ENCODE measurements around the gene COP1.

The COP1 gene

DNA sequence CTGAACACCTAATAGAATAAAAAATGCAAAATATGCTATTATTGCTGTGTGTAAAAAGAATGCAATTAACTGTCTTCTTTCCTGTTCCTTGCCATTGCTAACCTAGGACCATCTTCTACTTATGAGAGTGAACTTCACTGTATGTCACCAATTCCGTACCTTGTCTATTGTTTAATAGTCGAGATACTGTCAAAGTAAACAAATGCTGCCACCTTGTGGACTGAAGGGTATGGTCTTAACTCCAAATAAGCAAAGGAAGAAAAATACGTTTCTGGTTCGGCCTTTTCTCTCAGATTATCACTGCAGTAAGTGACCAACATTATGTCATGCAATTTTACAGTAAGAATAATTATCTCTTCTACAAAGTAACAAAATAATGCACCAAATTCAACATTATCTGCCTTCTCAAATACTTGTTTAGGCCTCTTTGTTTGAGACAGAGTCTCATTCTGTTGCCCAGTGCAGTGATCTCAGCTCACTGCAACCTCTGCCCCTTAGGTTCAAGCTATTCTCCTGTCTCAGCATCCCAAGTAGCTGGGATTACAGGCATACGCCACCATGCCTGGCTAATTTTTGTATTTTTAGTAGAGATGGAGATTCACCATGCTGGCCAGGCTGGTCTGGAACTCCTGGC, 133.4 kb downstream of the COP1 start:
- no peaks in the 10 kb centered on the region for H3K36me3 ChIP-seq (ENCODE audit: insufficient read depth)
- H2AFZ ChIP-seq (ENCODE audit: low read depth), result no peak overlapping the region
- TF ChIP-seq, protein P1, sequence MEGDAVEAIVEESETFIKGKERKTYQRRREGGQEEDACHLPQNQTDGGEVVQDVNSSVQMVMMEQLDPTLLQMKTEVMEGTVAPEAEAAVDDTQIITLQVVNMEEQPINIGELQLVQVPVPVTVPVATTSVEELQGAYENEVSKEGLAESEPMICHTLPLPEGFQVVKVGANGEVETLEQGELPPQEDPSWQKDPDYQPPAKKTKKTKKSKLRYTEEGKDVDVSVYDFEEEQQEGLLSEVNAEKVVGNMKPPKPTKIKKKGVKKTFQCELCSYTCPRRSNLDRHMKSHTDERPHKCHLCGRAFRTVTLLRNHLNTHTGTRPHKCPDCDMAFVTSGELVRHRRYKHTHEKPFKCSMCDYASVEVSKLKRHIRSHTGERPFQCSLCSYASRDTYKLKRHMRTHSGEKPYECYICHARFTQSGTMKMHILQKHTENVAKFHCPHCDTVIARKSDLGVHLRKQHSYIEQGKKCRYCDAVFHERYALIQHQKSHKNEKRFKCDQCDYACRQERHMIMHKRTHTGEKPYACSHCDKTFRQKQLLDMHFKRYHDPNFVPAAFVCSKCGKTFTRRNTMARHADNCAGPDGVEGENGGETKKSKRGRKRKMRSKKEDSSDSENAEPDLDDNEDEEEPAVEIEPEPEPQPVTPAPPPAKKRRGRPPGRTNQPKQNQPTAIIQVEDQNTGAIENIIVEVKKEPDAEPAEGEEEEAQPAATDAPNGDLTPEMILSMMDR (conservative IDR thresholded peaks at IDR 0.05; ENCODE audit: low read depth, low read length), result peak; percentile 89
- no peaks in the 10 kb centered on the region for H3K4me1 ChIP-seq (ENCODE audit: low read depth, poor library complexity, severe bottlenecking)
- H3K79me2 ChIP-seq (ENCODE audit: insufficient read depth, low read depth), result no peaks in the 10 kb centered on the region
- no peak overlapping the region for H3K9ac ChIP-seq
- H3K4me2 ChIP-seq, result no peak overlapping the region
- no peak overlapping the region for H3K27ac ChIP-seq
- no peaks in the 10 kb centered on the region for H4K20me1 ChIP-seq (ENCODE audit: insufficient read depth)
- no peak overlapping the region for H3K4me3 ChIP-seq (IDR thresholded peaks at IDR 0.05; ENCODE audit: insufficient read depth, low read depth, low read length)
- H3K27me3 ChIP-seq (ENCODE audit: insufficient read depth, low read depth), result no peaks in the 10 kb centered on the region

DNA sequence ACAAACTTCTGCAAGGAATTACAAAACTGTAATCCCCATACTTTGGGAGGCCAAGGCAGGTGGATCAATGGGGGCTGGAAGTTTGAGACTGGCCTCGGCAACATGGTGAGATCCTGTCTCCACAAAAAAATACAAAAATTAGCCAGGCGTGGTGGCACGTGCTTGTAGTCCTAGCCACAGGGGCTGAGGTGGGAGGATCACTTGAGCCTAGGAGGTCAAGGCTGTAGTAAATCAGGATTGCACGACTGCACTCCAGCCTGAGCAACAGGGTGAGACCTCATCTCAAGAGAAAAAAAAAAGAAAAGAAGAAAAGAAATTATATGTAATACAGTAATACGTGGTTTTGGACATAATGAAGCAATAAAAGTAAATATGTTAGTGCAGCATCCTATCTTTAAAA, 138.2 kb downstream of the COP1 start:
- TF ChIP-seq, protein P1 (conservative IDR thresholded peaks at IDR 0.05; ENCODE audit: low read depth, low read length), result no peak
- Histone ChIP-seq H3K4me3 (IDR thresholded peaks at IDR 0.05; ENCODE audit: insufficient read depth, low read depth, low read length) (no peak overlapping the region), H3K4me2 (no peak overlapping the region), H3K79me2 (ENCODE audit: insufficient read depth, low read depth) (no peaks in the 10 kb centered on the region), H4K20me1 (ENCODE audit: insufficient read depth) (no peaks in the 10 kb centered on the region), H3K36me3 (ENCODE audit: insufficient read depth) (no peaks in the 10 kb centered on the region), H3K27me3 (ENCODE audit: insufficient read depth, low read depth) (no peaks in the 10 kb centered on the region), H2AFZ (ENCODE audit: low read depth) (no peak overlapping the region), H3K4me1 (ENCODE audit: low read depth, poor library complexity, severe bottlenecking) (no peaks in the 10 kb centered on the region), H3K9ac (no peak overlapping the region), H3K27ac (no peak overlapping the region)

DNA sequence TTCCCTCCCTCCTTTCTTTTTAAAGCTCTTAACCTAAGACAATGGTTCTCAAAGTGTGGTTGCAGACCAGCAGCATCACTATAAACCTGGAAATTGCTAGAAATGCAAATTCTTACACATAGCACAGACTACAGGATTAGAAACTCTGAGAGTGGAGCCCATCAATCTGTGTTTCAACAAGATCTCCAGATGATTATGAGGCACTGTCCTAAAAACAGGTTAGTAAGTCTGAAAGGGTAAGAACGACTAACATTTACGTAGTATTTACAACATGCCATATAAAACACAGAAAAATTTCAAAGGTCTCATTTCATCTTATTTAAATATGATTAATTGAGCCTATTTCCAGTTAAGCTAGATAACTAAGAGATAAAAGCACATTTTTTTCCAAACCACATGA, 138.8 kb downstream of the COP1 start:
- H3K4me2 ChIP-seq, result no peak overlapping the region
- no peaks in the 10 kb centered on the region for H3K27me3 ChIP-seq (ENCODE audit: insufficient read depth, low read depth)
- no peak overlapping the region for H3K9ac ChIP-seq
- TF ChIP-seq, protein P1 (conservative IDR thresholded peaks at IDR 0.05; ENCODE audit: low read depth, low read length), result no peak
- H3K4me1 ChIP-seq (ENCODE audit: low read depth, poor library complexity, severe bottlenecking), result no peaks in the 10 kb centered on the region
- H2AFZ ChIP-seq (ENCODE audit: low read depth), result no peak overlapping the region
- H3K27ac ChIP-seq, result no peak overlapping the region
- H3K79me2 ChIP-seq (ENCODE audit: insufficient read depth, low read depth), result no peaks in the 10 kb centered on the region
- no peaks in the 10 kb centered on the region for H3K36me3 ChIP-seq (ENCODE audit: insufficient read depth)
- H3K4me3 ChIP-seq (IDR thresholded peaks at IDR 0.05; ENCODE audit: insufficient read depth, low read depth, low read length), result no peak overlapping the region
- H4K20me1 ChIP-seq (ENCODE audit: insufficient read depth), result no peaks in the 10 kb centered on the region

DNA sequence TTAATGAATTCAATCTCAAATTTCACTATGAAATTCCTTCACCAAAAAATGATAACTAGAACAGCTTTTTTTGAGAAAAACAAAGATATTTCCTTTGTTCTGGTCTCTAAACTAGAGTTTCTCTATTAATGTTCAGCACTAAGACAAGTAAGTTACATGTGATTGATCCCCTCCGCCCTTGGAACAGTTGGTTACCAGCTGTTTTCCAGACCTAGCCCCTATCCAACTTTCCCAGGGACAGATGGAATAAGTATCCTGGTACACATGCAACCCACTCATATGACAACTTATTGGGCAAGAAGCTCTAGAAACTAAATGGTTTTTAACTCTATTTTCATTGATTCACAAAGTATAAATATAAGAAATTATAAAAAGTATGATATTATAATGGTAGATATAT, 140.4 kb downstream of the COP1 start:
- Histone ChIP-seq H4K20me1 (ENCODE audit: insufficient read depth) (no peaks in the 10 kb centered on the region), H3K4me1 (ENCODE audit: low read depth, poor library complexity, severe bottlenecking) (no peaks in the 10 kb centered on the region), H3K36me3 (ENCODE audit: insufficient read depth) (no peaks in the 10 kb centered on the region), H3K4me2 (no peak overlapping the region), H3K9ac (no peak overlapping the region), H3K27me3 (ENCODE audit: insufficient read depth, low read depth) (no peaks in the 10 kb centered on the region), H2AFZ (ENCODE audit: low read depth) (no peak overlapping the region), H3K27ac (no peak overlapping the region), H3K4me3 (IDR thresholded peaks at IDR 0.05; ENCODE audit: insufficient read depth, low read depth, low read length) (no peak overlapping the region), H3K79me2 (ENCODE audit: insufficient read depth, low read depth) (no peaks in the 10 kb centered on the region)
- TF ChIP-seq, protein P1 (conservative IDR thresholded peaks at IDR 0.05; ENCODE audit: low read depth, low read length), result no peak

Data from KMS-11 (cell line).